ENCODE results near the gene CCSER1. TPM values are rescaled to one million over a fixed set of nuclear protein-coding genes. Genes with fewer than 3 reads are reported as not detected.

CCSER1 gene
- total and polyA plus RNA-seq, 8 donors = 2.0 to 9.0 (median 4.2) TPM

- Histone ChIP-seq H3K4me3 (no peak overlapping the region), H3K4me1 (no peaks in the 10 kb centered on the region), H3K9me3 (no peaks in the 10 kb centered on the region), H3K27me3 (no peaks in the 10 kb centered on the region), H3K36me3 (no peaks in the 10 kb centered on the region), H3K27ac (no peak overlapping the region)
- no peak for ATAC-seq
- intact Hi-C loops (cut with DNase I) = no loop called here
- peak in 1 of 4 donors; percentile 11 for DNase-seq
- TF ChIP-seq CTCF (IDR thresholded peaks at IDR 0.05) = no peak
These were observed 88.1 kb downstream of the CCSER1 start for GRCh38 chr4:90215286-90215685.

- intact Hi-C loops (cut with DNase I) = no loop called here
- Histone ChIP-seq H3K9me3 (no peaks in the 10 kb centered on the region), H3K36me3 (no peaks in the 10 kb centered on the region), H3K4me1 (no peaks in the 10 kb centered on the region), H3K27ac (no peak overlapping the region), H3K27me3 (no peaks in the 10 kb centered on the region), H3K4me3 (no peak overlapping the region)
- TF ChIP-seq CTCF (IDR thresholded peaks at IDR 0.05) = no peak
- no peak for DNase-seq
- ATAC-seq = no peak
These were observed 92.6 kb downstream of the CCSER1 start for GRCh38 chr4:90219822-90220221.

DNA sequence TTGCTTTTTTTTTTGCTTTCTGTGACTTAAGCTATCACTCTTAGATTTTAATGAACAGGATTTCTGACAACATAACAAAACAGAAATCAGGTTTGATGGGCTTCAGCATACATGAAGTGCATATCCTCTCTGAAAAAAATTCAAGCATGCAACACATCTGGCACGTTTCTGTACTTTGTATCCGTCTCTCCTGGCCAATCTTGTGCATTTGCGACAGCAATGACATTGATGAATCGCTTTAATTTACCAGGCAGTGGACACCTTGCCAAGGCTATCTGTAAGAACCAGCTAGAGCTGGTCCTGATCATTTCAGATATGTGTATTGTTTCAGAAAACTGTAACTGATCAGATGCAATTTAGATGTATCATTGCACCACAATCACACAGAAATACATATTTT is 93.3 kb downstream of the CCSER1 start:
- H3K9me3 ChIP-seq = no peaks in the 10 kb centered on the region
- no peaks in the 10 kb centered on the region for H3K36me3 ChIP-seq
- H3K27ac ChIP-seq = no peak overlapping the region
- H3K27me3 ChIP-seq = no peaks in the 10 kb centered on the region
- no peak for TF ChIP-seq CTCF (IDR thresholded peaks at IDR 0.05)
- H3K4me3 ChIP-seq = no peak overlapping the region
- ATAC-seq (no peak), DNase-seq (no peak)
- no peaks in the 10 kb centered on the region for H3K4me1 ChIP-seq
- intact Hi-C loops (cut with DNase I) = no loop called here

DNA sequence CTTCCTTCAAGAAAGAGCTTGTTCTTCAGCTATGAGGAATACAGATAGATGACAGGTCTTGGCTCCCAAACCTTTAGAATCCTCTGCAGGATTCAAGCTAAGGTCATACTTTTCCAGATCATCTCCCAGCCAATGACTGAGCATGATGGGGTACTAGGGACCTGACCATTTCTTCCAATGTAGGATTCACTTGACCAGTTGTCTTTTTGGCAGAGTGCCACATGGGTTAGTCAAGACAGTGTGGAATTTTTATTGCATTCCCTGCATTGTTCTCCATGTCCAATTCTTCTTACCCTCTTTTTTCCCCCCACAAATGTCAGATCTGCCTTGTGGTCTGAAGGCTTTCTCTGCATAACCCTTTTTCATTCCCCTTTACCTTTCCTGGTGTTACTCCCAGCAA is 99.5 kb downstream of the CCSER1 start:
- ATAC-seq (no peak), DNase-seq (no peak)
- peaks cover 0 to 6% of the 10 kb centered on the region in 2 donors for H3K9me3 ChIP-seq
- no peak for TF ChIP-seq CTCF (IDR thresholded peaks at IDR 0.05)
- H3K4me3 ChIP-seq = no peak overlapping the region
- intact Hi-C loops (cut with DNase I) = no loop called here
- no peaks in the 10 kb centered on the region for H3K27me3 ChIP-seq
- H3K4me1 ChIP-seq = no peaks in the 10 kb centered on the region
- no peak overlapping the region for H3K27ac ChIP-seq
- H3K36me3 ChIP-seq = no peaks in the 10 kb centered on the region

GRCh38 chr4:90227177-90227576 is 100.0 kb downstream of the CCSER1 start:
- no peak overlapping the region for H3K4me3 ChIP-seq
- peaks cover 0 to 6% of the 10 kb centered on the region in 2 donors for H3K9me3 ChIP-seq
- intact Hi-C loops (cut with DNase I) = no loop called here
- ATAC-seq (no peak), DNase-seq (no peak)
- no peak for TF ChIP-seq CTCF (IDR thresholded peaks at IDR 0.05)
- H3K27ac ChIP-seq = no peak overlapping the region
- no peaks in the 10 kb centered on the region for H3K27me3 ChIP-seq
- no peaks in the 10 kb centered on the region for H3K36me3 ChIP-seq
- H3K4me1 ChIP-seq = no peaks in the 10 kb centered on the region
